GM12892 (cell line): ENCODE data around the gene SPON1.

Source experiments
- DNase-seq: peaks from one replicate; pipeline ENCODE4 v3.0.0; 2011; ENCODE audit not compliant: insufficient read length
- FAIRE-seq: peaks from 2 replicates; lab custom pipeline; 2011; peaks lifted over from hg19 to GRCh38; lab: Jason Lieb, UNC
- POLR2A ChIP-seq: IDR thresholded peaks from 2 replicates; pipeline ENCODE4 v1.6.1; 2011; ENCODE audit warnings: low read depth, low read length, control low read depth
- POLR2AphosphoS5 ChIP-seq: IDR thresholded peaks from 2 replicates; pipeline ENCODE4 v1.6.1; 2011; ENCODE audit warnings: low read depth, low read length, control low read depth
- TAF1 ChIP-seq: IDR thresholded peaks from 2 replicates; pipeline ENCODE4 v1.6.1; 2011; ENCODE audit warnings: low read depth, mild to moderate bottlenecking, control low read depth, low read length, borderline replicate concordance

SPON1 gene

GRCh38 chr11:14253840-14254239 is 291.3 kb downstream of the SPON1 start:
- FAIRE-seq, result no peak

GRCh38 chr11:14254533-14255237 is 292.2 kb downstream of the SPON1 start:
- DNase-seq (no peak), FAIRE-seq (no peak)
- TF ChIP-seq POLR2A, result no peak
- no peak for TF ChIP-seq TAF1
- TF ChIP-seq POLR2AphosphoS5, result no peak

More at GRCh38 chr11:14253840-14254239, 291.3 kb downstream of the SPON1 start:
- no peak for TF ChIP-seq TAF1
- no peak for TF ChIP-seq POLR2AphosphoS5
- TF ChIP-seq POLR2A, result no peak
- DNase-seq, result no peak

GRCh38 chr11:14255238-14255534 is 292.7 kb downstream of the SPON1 start:
- TF ChIP-seq TAF1, result no peak
- no peak for TF ChIP-seq POLR2AphosphoS5
- TF ChIP-seq POLR2A, result no peak
- FAIRE-seq (no peak), DNase-seq (no peak)

- no peak for DNase-seq
Observed at GRCh38 chr11:14258221-14258935, 295.9 kb downstream of the SPON1 start.

GRCh38 chr11:14259186-14259784 is 296.8 kb downstream of the SPON1 start:
- DNase-seq (no peak), FAIRE-seq (no peak)
- TF ChIP-seq POLR2AphosphoS5 (no peak), TAF1 (no peak), POLR2A (no peak)

More at GRCh38 chr11:14258221-14258935, 295.9 kb downstream of the SPON1 start:
- TF ChIP-seq TAF1 (no peak), POLR2AphosphoS5 (no peak), POLR2A (no peak)
- no peak for FAIRE-seq

- DNase-seq, result no peak
- FAIRE-seq, result no peak
- TF ChIP-seq POLR2A (no peak), POLR2AphosphoS5 (no peak), TAF1 (no peak)
Observed at GRCh38 chr11:14259878-14260277, 297.4 kb downstream of the SPON1 start.

- no peak for TF ChIP-seq POLR2A
- no peak for TF ChIP-seq TAF1
- no peak for TF ChIP-seq POLR2AphosphoS5
- FAIRE-seq, result no peak
Observed at GRCh38 chr11:14261066-14261465, 298.5 kb downstream of the SPON1 start.

GRCh38 chr11:14262271-14262846 is 299.8 kb downstream of the SPON1 start:
- FAIRE-seq (no peak), DNase-seq (no peak)
- TF ChIP-seq TAF1, result no peak
- TF ChIP-seq POLR2AphosphoS5, result no peak
- TF ChIP-seq POLR2A, result no peak

More at GRCh38 chr11:14261066-14261465, 298.5 kb downstream of the SPON1 start:
- DNase-seq, result no peak

GRCh38 chr11:14264966-14265365 is 302.4 kb downstream of the SPON1 start:
- no peak for DNase-seq
- no peak for FAIRE-seq
- TF ChIP-seq POLR2AphosphoS5 (no peak), POLR2A (no peak), TAF1 (no peak)

GRCh38 chr11:14266622-14267021 is 304.1 kb downstream of the SPON1 start:
- no peak for DNase-seq
- FAIRE-seq, result no peak
- TF ChIP-seq POLR2AphosphoS5 (no peak), POLR2A (no peak), TAF1 (no peak)

- FAIRE-seq, result no peak
- TF ChIP-seq TAF1 (no peak), POLR2AphosphoS5 (no peak), POLR2A (no peak)
- DNase-seq, result no peak
Observed at GRCh38 chr11:14267861-14268635, 305.5 kb downstream of the SPON1 start.
